GM23338 (cell line): ENCODE results near the gene PRR22. TPM values are rescaled to one million over a fixed set of nuclear protein-coding genes. Genes with fewer than 3 reads are reported as not detected.
A peak's percentile ranks its signal among the peaks of the same experiment; 100 is the strongest.

Experiments
- ATAC-seq: fragments of 200-7000 bp; cut with Tn5 transposase; 3 replicates; pipeline ENCODE4 v1.9.1; 2020
- DNase-seq: peaks from one replicate; pipeline ENCODE4 v3.0.0-alpha.2; 2015; ENCODE audit warnings: low spot score
- H2AFZ ChIP-seq: fragments of 200-600 bp; sonication (generic); 2 replicates; pipeline ENCODE4 v1.8.0; 2016; ENCODE audit warnings: antibody characterized with exemption, mild to moderate bottlenecking, moderate library complexity
- H3F3A ChIP-seq: fragments of 200-600 bp; sonication (generic); replicated peaks from 2 replicates; pipeline ENCODE4 v1.8.0; 2017; ENCODE audit warnings: antibody characterized with exemption, mixed run types, low read depth
- H3K27ac ChIP-seq: fragments of 200-600 bp; sonication (generic); 2 replicates; pipeline ENCODE4 v1.6.1; 2016; ENCODE audit warnings: low read depth
- H3K27me3 ChIP-seq: fragments of 200-600 bp; sonication (generic); 2 replicates; pipeline ENCODE4 v1.8.0; 2016; ENCODE audit warnings: mild to moderate bottlenecking, mixed run types, moderate library complexity; ENCODE audit not compliant: insufficient read depth
- H3K36me3 ChIP-seq: fragments of 200-600 bp; sonication (generic); 2 replicates; pipeline ENCODE4 v1.8.0; 2016; ENCODE audit warnings: mild to moderate bottlenecking; ENCODE audit not compliant: insufficient read depth
- H3K4me1 ChIP-seq: fragments of 200-600 bp; sonication (generic); 2 replicates; pipeline ENCODE4 v1.8.0; 2016; ENCODE audit warnings: mild to moderate bottlenecking, moderate library complexity; ENCODE audit not compliant: insufficient read depth
- H3K4me2 ChIP-seq: fragments of 200-600 bp; sonication (generic); 2 replicates; pipeline ENCODE4 v1.7.1; 2017; ENCODE audit warnings: mixed run types
- H3K4me3 ChIP-seq: fragments of 200-600 bp; sonication (generic); 2 replicates; pipeline ENCODE4 v1.6.1; 2016; ENCODE audit warnings: mixed run types
- H3K79me2 ChIP-seq: fragments of 200-600 bp; sonication (generic); replicated peaks from 2 replicates; pipeline ENCODE4 v1.8.0; 2017; ENCODE audit warnings: mild to moderate bottlenecking; ENCODE audit not compliant: insufficient read depth
- H3K9me2 ChIP-seq: fragments of 200-600 bp; sonication (generic); 2 replicates; pipeline ENCODE4 v1.8.0; 2017; ENCODE audit not compliant: insufficient read depth
- H4K20me1 ChIP-seq: fragments of 200-600 bp; sonication (generic); replicated peaks from 2 replicates; pipeline ENCODE4 v1.8.0; 2017; ENCODE audit warnings: mild to moderate bottlenecking; ENCODE audit not compliant: insufficient read depth
- H3K27ac Mint-ChIP-seq: 2 replicates; pipeline ENCODE4 v1.8.0; 2020; ENCODE audit warnings: inconsistent platforms, mild to moderate bottlenecking, moderate library complexity, mixed read lengths
- H3K27me3 Mint-ChIP-seq: 3 replicates; pipeline ENCODE4 v1.8.0; 2022; ENCODE audit warnings: low read depth, mild to moderate bottlenecking, moderate library complexity, mixed read lengths, inconsistent platforms; ENCODE audit not compliant: insufficient read depth, poor library complexity
- H3K36me3 Mint-ChIP-seq: 3 replicates; pipeline ENCODE4 v1.8.0; 2021; ENCODE audit warnings: low read depth, mild to moderate bottlenecking, inconsistent platforms, moderate library complexity, mixed read lengths
- H3K4me1 Mint-ChIP-seq: 3 replicates; pipeline ENCODE4 v1.8.0; 2020; ENCODE audit warnings: mild to moderate bottlenecking, inconsistent platforms, mixed read lengths
- H3K4me3 Mint-ChIP-seq: 3 replicates; pipeline ENCODE4 v1.8.0; 2021; ENCODE audit warnings: moderate library complexity, mild to moderate bottlenecking, inconsistent platforms, mixed read lengths
- H3K9me3 Mint-ChIP-seq: 3 replicates; pipeline ENCODE4 v1.8.0; 2020; ENCODE audit warnings: moderate library complexity, mild to moderate bottlenecking, inconsistent platforms, mixed read lengths
- CREB1 ChIP-seq: fragments of 250-450 bp; sonication (Bioruptor Pico); IDR thresholded peaks from 2 replicates; pipeline ENCODE4 v1.5.0; 2020; ENCODE audit warnings: low read depth, mild to moderate bottlenecking, moderate library complexity
- CTCF ChIP-seq, 2 experiments: fragments of 200-600 bp in 1 of 2; sonication (generic) in 1 of 2; conservative IDR thresholded peaks; 2 replicates each; pipeline versions ENCODE4 v1.5.1 to v1.6.1; 2016 to 2017; ENCODE audit warnings: antibody characterized with exemption in 2 of 2, low read depth in 2 of 2, mild to moderate bottlenecking in 2 of 2, moderate library complexity in 1 of 2
- ETS1 ChIP-seq: IDR thresholded peaks from 2 replicates; pipeline ENCODE4 v1.6.1; 2016; ENCODE audit warnings: antibody characterized with exemption
- EZH2 ChIP-seq: fragments of 200-600 bp; sonication (generic); IDR thresholded peaks from one replicate; pipeline ENCODE4 v1.8.0; 2017; ENCODE audit warnings: antibody characterized with exemption, mild to moderate bottlenecking, low read depth; ENCODE audit not compliant: unreplicated experiment
- EZH2phosphoT487 ChIP-seq: fragments of 200-600 bp; sonication (generic); IDR thresholded peaks from one replicate; pipeline ENCODE4 v1.8.1; 2018; ENCODE audit warnings: antibody characterized with exemption; ENCODE audit not compliant: unreplicated experiment
- JUNB ChIP-seq: IDR thresholded peaks from one replicate; pipeline ENCODE4 v1.6.1; 2016; ENCODE audit warnings: antibody characterized with exemption; ENCODE audit not compliant: unreplicated experiment
- NANOG ChIP-seq: IDR thresholded peaks from 2 replicates; pipeline ENCODE4 v1.6.1; 2016; ENCODE audit warnings: antibody characterized with exemption, borderline replicate concordance
- POLR2AphosphoS5 ChIP-seq: IDR thresholded peaks from 2 replicates; pipeline ENCODE4 v1.6.1; 2016; ENCODE audit warnings: antibody characterized with exemption, low read depth
- REST ChIP-seq: IDR thresholded peaks from one replicate; pipeline ENCODE4 v1.6.1; 2018; ENCODE audit warnings: antibody characterized with exemption; ENCODE audit not compliant: unreplicated experiment
- STAT1 ChIP-seq: IDR thresholded peaks from one replicate; pipeline ENCODE4 v1.6.1; 2016; ENCODE audit warnings: antibody characterized with exemption; ENCODE audit not compliant: unreplicated experiment
- ZNF114 ChIP-seq: fragments of 250-450 bp; sonication (Bioruptor Pico); IDR thresholded peaks from 2 replicates; pipeline ENCODE4 v1.5.0; 2020; ENCODE audit warnings: mild to moderate bottlenecking, moderate library complexity
- ZNF331 ChIP-seq: fragments of 250-450 bp; sonication (Bioruptor Pico); IDR thresholded peaks from 2 replicates; pipeline ENCODE4 v1.5.0; 2020; ENCODE audit warnings: low read depth, mild to moderate bottlenecking, moderate library complexity
- ZNF462 ChIP-seq: fragments of 250-450 bp; sonication (Bioruptor Pico); IDR thresholded peaks from 2 replicates; pipeline ENCODE4 v1.5.0; 2020; ENCODE audit warnings: mild to moderate bottlenecking, moderate library complexity
- polyA plus RNA-seq: library from polyadenylated mRNA; unstranded; fragments of >200 nt; fragmentation: Nextera tagmentation; extraction: Ambion mirVana; gene quantifications from 2 replicates; pipeline ENCODE4 v1.2.1, GENCODE V29; 2016
- total RNA-seq: library from RNA; depleted of rRNA; stranded (reverse); fragments of >200 nt; shearing (Covaris generic); gene quantifications from 2 replicates; pipeline ENCODE4 v1.2.3, GENCODE V29; 2014

Gene PRR22
- total and polyA plus RNA-seq, 2 experiments from 2014 or later, result 1.0 to 1.2 TPM

DNA sequence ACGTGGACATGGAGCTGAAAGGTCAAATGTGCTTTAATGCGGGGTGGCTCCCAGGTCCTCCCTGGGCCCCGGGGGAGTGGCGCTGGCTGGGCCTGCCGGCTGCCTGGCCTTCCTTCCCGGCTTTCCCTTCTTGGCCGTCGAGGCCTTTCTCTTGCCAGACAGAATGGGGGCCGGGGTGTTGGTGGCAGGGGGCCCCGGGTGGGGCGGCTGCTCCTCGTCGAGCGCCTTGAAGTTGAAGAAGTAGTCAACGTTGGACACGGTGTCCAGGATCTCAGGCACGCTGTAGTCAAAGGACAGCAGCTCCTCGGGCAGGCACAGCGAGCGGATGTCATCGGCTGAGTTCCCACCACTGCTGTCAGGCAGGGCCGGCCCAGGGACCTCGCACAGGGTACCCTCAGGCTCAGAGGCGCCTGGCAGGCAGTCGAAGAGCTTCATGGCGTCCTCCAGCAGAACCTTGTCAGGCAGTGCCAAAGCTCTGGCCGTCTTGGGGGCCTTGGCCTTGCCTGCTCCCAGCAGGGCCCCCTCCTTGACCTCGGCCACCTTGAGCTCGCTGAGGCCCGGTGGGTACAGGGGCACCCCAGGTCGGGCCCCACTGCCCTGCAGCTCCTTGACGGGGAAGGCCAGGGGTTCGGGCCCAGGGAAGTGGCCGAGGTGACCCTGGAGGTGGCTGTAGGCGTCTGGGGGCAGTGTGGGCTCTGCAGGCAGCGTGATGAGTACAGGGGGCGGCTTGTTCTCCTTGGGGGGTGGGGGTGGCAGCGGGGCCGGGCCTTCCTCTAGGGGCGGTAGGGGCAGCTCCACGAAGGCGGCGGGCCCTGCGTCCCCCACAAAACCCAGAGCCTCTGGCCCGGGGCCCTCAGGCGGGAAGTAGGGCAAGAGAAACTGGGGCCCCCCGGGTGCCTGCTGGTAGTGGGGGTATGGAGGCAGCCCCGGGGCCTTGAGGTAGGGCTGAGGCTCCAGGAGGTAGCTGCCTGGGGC, 1.3 kb downstream of the PRR22 start:
- Mint-ChIP-seq H3K4me3 (no peak overlapping the region), H3K4me1 (no peaks in the 10 kb centered on the region), H3K36me3 (peaks cover 21% of the 10 kb centered on the region), H3K27ac (no peak overlapping the region), H3K27me3 (peaks cover 7% of the 10 kb centered on the region), H3K9me3 (no peaks in the 10 kb centered on the region)
- H3K9me2 ChIP-seq, result no peaks in the 10 kb centered on the region
- H3K27me3 ChIP-seq, result no peaks in the 10 kb centered on the region
- TF ChIP-seq NANOG (no peak), JUNB (no peak), EZH2 (no peak), ZNF331 (CRISPR knock-in tag) (no peak), CREB1 (CRISPR knock-in tag) (no peak), ZNF462 (CRISPR knock-in tag) (no peak), STAT1 (no peak), POLR2AphosphoS5 (no peak), EZH2phosphoT487 (no peak), ZNF114 (CRISPR knock-in tag) (no peak), CTCF (conservative IDR thresholded peaks at IDR 0.05; ENCODE audit: low read depth in 2 of 2) (no peak), ETS1 (no peak), REST (no peak)
- no peak overlapping the region for H2AFZ ChIP-seq
- no peak overlapping the region for H3K4me3 ChIP-seq
- no peak overlapping the region for H3K4me2 ChIP-seq
- H3K4me1 ChIP-seq, result no peaks in the 10 kb centered on the region
- no peaks in the 10 kb centered on the region for H3K79me2 ChIP-seq
- H4K20me1 ChIP-seq, result 0 out of 2 replicates have a peak, but pooled peaks cover 3% of the 10 kb centered on the region
- no peaks in the 10 kb centered on the region for H3F3A ChIP-seq
- H3K27ac ChIP-seq, result no peak overlapping the region
- H3K36me3 ChIP-seq, result no peaks in the 10 kb centered on the region
- DNase-seq (no peak), ATAC-seq (peak; percentile 22)
